GM12865 (cell line): ENCODE data around the gene PHF20.

Source experiments
- DNase-seq: peaks from one replicate; pipeline ENCODE4 v3.0.0; 2010; ENCODE audit warnings: low read depth
- H3K4me3 ChIP-seq: 2 replicates; pipeline ENCODE4 v1.5.1; 2011; ENCODE audit warnings: mild to moderate bottlenecking, low read depth, low read length, control low read depth
- TF ChIP-seq, protein P1 (sequence below): IDR thresholded peaks from 2 replicates; pipeline ENCODE4 v1.5.1; 2011; ENCODE audit warnings: low read length, control low read depth, low read depth, inconsistent platforms; ENCODE audit not compliant: insufficient read depth; ENCODE audit errors: missing control alignments

The PHF20 gene

DNA sequence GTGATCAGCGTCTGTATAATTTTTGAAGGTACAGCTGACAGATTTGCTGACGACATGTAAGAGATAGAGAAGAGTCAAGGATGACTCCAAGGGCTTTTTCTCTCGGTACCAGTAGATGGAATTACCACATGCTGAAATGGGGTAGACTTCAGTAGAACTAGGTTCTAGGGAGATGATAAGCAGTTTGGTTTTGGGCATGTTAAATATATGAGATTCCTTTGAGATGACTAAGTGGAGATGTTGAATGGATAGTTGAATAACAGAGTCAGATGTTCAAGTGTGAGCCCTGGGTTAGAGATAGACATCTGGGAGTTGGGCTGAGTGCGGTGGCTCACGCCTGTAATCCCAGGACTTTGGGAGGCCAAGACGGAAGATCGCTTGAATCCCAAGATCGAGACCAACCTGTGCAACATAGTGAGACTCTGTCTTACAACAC, 50.0 kb downstream of the PHF20 start:
- no peak for DNase-seq

DNA sequence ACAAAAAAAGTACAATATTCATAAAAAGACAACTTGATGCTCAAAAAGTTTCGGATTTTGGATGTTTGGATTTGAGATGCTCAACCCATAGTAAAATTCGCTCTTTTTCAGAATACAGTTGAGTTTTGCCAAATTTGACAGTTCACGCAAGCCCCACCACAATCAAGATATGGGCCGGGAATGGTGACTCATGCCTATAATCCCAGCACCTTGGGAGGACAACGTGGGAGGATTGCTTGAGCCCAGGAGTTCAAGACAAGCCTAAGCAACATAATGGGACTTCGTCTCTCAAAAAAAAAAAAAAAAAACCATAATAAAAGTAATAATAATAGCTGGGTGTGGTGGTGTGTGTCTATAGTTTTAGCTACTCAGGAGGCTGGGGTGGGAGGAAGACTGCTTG, 51.3 kb downstream of the PHF20 start:
- TF ChIP-seq, protein P1, sequence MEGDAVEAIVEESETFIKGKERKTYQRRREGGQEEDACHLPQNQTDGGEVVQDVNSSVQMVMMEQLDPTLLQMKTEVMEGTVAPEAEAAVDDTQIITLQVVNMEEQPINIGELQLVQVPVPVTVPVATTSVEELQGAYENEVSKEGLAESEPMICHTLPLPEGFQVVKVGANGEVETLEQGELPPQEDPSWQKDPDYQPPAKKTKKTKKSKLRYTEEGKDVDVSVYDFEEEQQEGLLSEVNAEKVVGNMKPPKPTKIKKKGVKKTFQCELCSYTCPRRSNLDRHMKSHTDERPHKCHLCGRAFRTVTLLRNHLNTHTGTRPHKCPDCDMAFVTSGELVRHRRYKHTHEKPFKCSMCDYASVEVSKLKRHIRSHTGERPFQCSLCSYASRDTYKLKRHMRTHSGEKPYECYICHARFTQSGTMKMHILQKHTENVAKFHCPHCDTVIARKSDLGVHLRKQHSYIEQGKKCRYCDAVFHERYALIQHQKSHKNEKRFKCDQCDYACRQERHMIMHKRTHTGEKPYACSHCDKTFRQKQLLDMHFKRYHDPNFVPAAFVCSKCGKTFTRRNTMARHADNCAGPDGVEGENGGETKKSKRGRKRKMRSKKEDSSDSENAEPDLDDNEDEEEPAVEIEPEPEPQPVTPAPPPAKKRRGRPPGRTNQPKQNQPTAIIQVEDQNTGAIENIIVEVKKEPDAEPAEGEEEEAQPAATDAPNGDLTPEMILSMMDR = no peak
- no peak overlapping the region for H3K4me3 ChIP-seq
- no peak for DNase-seq

More for the DNA sequence above, 50.0 kb downstream of the PHF20 start:
- TF ChIP-seq, protein P1 = no peak
- H3K4me3 ChIP-seq = no peak overlapping the region

- TF ChIP-seq, protein P1 = no peak
- no peak overlapping the region for H3K4me3 ChIP-seq
- no peak for DNase-seq
These were observed 52.1 kb downstream of the PHF20 start for GRCh38 chr20:35823937-35824336.

- H3K4me3 ChIP-seq = no peak overlapping the region
- no peak for DNase-seq
- TF ChIP-seq, protein P1 = no peak
These were observed 54.7 kb downstream of the PHF20 start for GRCh38 chr20:35826397-35826998.

DNA sequence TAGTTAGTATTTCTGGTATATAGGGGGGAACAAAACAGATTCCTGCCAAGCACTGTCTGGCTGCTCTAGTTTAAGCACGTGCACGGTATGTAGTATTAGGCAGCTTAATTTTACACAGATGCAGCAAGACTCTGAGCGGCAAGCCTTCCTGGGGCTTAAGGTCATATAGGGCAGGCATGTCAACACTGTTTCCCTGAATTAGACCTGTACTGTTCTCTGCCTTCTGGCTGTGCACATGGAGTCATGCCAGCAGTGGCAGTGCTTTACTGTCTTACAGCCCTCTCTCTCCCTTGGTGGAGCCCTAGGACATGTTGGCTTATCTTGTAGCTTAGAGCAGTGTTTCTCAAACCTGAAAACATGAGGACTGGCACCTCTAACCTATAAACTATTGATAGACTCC, 56.6 kb downstream of the PHF20 start:
- H3K4me3 ChIP-seq = no peak overlapping the region
- TF ChIP-seq, protein P1 = no peak
- no peak for DNase-seq

GRCh38 chr20:35828916-35829315, 57.1 kb downstream of the PHF20 start:
- TF ChIP-seq, protein P1 = no peak
- no peak overlapping the region for H3K4me3 ChIP-seq
- no peak for DNase-seq

GRCh38 chr20:35830264-35830663, 58.4 kb downstream of the PHF20 start:
- TF ChIP-seq, protein P1 = no peak
- DNase-seq = no peak
- H3K4me3 ChIP-seq = no peak overlapping the region
